Naive thymus-derived CD8-positive, alpha-beta T cell (primary cell): ENCODE results near the gene SGK1. TPM values are rescaled to one million over a fixed set of nuclear protein-coding genes. Genes with fewer than 3 reads are reported as not detected.

Source experiments
- ATAC-seq, 2 donors: fragments of 150-1000 bp; cut with Tn5 transposase in 1 of 2; sonication (Bioruptor Pico), chemical (Tn5 transposase) in 1 of 2; 1 replicate in 1 of 2; 2 replicates in 1 of 2; pipeline ENCODE4 v1.10.0; 2021; ENCODE audit warnings: mild to moderate bottlenecking in 2 of 2, moderate library complexity in 2 of 2
- POLR2A ChIA-PET: fragments of 350-600 bp; sonication (Branson Sonifier 250); formaldehyde crosslinking; loops from one replicate; lab custom pipeline; 2021; ENCODE audit warnings: antibody characterized with exemption; lab: Charles Lee
- DNase-seq, 10 donors: peaks; one replicate each; pipeline versions ENCODE4 v3.0.0 to v3.0.0-alpha.2; 2020 to 2022
- H3K27ac Mint-ChIP-seq, 10 donors: one replicate each; pipeline ENCODE4 v1.8.0; 2020 to 2022; ENCODE audit warnings: mild to moderate bottlenecking in 10 of 10, mixed read lengths in 10 of 10, moderate library complexity in 4 of 10, inconsistent platforms in 1 of 10
- H3K27me3 Mint-ChIP-seq, 5 donors: one replicate each; pipeline ENCODE4 v1.8.0; 2021 to 2022; ENCODE audit warnings: mixed read lengths in 5 of 5
- H3K36me3 Mint-ChIP-seq, 3 donors: one replicate each; pipeline ENCODE4 v1.8.0; 2020 to 2022; ENCODE audit warnings: mixed read lengths in 3 of 3, mild to moderate bottlenecking in 2 of 3, inconsistent platforms in 1 of 3
- H3K4me1 Mint-ChIP-seq, 4 donors: one replicate each; pipeline ENCODE4 v1.8.0; 2021 to 2022; ENCODE audit warnings: mixed read lengths in 4 of 4
- H3K4me3 Mint-ChIP-seq, 10 donors: one replicate each; pipeline ENCODE4 v1.8.0; 2020 to 2022; ENCODE audit warnings: mild to moderate bottlenecking in 10 of 10, mixed read lengths in 10 of 10, moderate library complexity in 6 of 10, inconsistent platforms in 1 of 10
- H3K9me3 Mint-ChIP-seq, 9 donors: one replicate each; pipeline ENCODE4 v1.8.0; 2020 to 2022; ENCODE audit warnings: mixed read lengths in 9 of 9, mild to moderate bottlenecking in 3 of 9, inconsistent platforms in 1 of 9, moderate library complexity in 1 of 9
- polyA plus RNA-seq, 3 donors: library from polyadenylated mRNA; unstranded; fragments of 300-500 nt; fragmentation: Illumina TruSeq; gene quantifications; one replicate each; pipeline ENCODE4 v1.2.3, GENCODE V29; 2021
- total RNA-seq, 8 experiments: library from RNA in 2 of 8; stranded (reverse) in 2 of 8; gene quantifications; one replicate each; pipeline ENCODE4 v1.2.3 and lab custom pipeline; 2021 to 2026

The SGK1 gene
- 10 to 100 TPM; 22.2 to 23.5 TPM for total RNA-seq
- polyA plus RNA-seq, result 1 to 10 TPM; 3.7 to 9.0 (median 6.0) TPM
- 30.3 to 654 (median 254) reads per million in 6 experiments for total RNA-seq (lab: John Stamatoyannopoulos, UW)

GRCh38 chr6:134317471-134318131 is at the start of gene SGK1:
SGK1 (minus strand) TSS chr6:134318112; CDS start chr6:134317460, 652 bp downstream.
- peak in 8 of 10 donors; percentile 1 to 46 (median 23) for DNase-seq
- H3K4me3 Mint-ChIP-seq, result peak within 1 kb of the TSS; percentile 86 to 96 (median 93)
- POLR2A ChIA-PET, result interaction anchor here (0.6 to 1.7 kb wide), 5 partner anchors 7 to 323 kb away, joined by 3 to 11 read pairs (median 3); no protein-coding TSS in a partner anchor
- H3K27me3 Mint-ChIP-seq, result peaks cover 0 to 26% (median 0%) of the 10 kb centered on the region in 5 donors
- ATAC-seq, result peak; percentile 82 to 87
- H3K27ac Mint-ChIP-seq, result peak within 1 kb of the TSS in 9 of 10 donors; percentile 55 to 92 (median 87)
- peaks cover 8 to 33% (median 25%) of the 10 kb centered on the region in 4 donors for H3K4me1 Mint-ChIP-seq
- H3K9me3 Mint-ChIP-seq, result peaks cover 0 to 2% (median 0%) of the 10 kb centered on the region in 9 donors
- no peaks in the 10 kb centered on the region for H3K36me3 Mint-ChIP-seq

GRCh38 chr6:134363323-134364039 is 45.6 kb upstream of the SGK1 start:
- peaks cover 0 to 6% (median 4%) of the 10 kb centered on the region in 4 donors for H3K4me1 Mint-ChIP-seq
- ATAC-seq (no peak), DNase-seq (no peak)
- H3K27me3 Mint-ChIP-seq, result no peaks in the 10 kb centered on the region
- POLR2A ChIA-PET, result interaction anchor here (0.8 kb wide), 1 partner anchor 10 kb away, joined by 3 read pairs; no protein-coding TSS in a partner anchor
- H3K36me3 Mint-ChIP-seq, result no peaks in the 10 kb centered on the region
- no peak overlapping the region for H3K27ac Mint-ChIP-seq
- H3K4me3 Mint-ChIP-seq, result no peak overlapping the region
- no peaks in the 10 kb centered on the region for H3K9me3 Mint-ChIP-seq

GRCh38 chr6:134361011-134361410 is 43.1 kb upstream of the SGK1 start:
- Mint-ChIP-seq H3K4me1 (peaks cover 0 to 6% (median 2%) of the 10 kb centered on the region in 4 donors), H3K27ac (no peak overlapping the region), H3K4me3 (no peak overlapping the region), H3K27me3 (no peaks in the 10 kb centered on the region), H3K36me3 (peaks cover 0 to 8% (median 3%) of the 10 kb centered on the region in 3 donors), H3K9me3 (peaks cover 0 to 13% (median 9%) of the 10 kb centered on the region in 9 donors)
- POLR2A ChIA-PET, result interaction anchor here (1.9 kb wide), 1 partner anchor 9 kb away, joined by 8 read pairs; no protein-coding TSS in a partner anchor
- ATAC-seq (no peak), DNase-seq (no peak)

- DNase-seq (no peak), ATAC-seq (no peak)
- POLR2A ChIA-PET, result no interaction called here
- Mint-ChIP-seq H3K27me3 (no peaks in the 10 kb centered on the region), H3K36me3 (peaks cover 0 to 15% (median 12%) of the 10 kb centered on the region in 3 donors), H3K4me3 (no peak overlapping the region), H3K4me1 (peaks cover 0 to 5% (median 0%) of the 10 kb centered on the region in 4 donors), H3K9me3 (peaks cover 0 to 25% (median 13%) of the 10 kb centered on the region in 9 donors), H3K27ac (no peak overlapping the region)
Observed at GRCh38 chr6:134359302-134359701, 41.4 kb upstream of the SGK1 start.

- no peak overlapping the region for H3K4me3 Mint-ChIP-seq
- H3K27me3 Mint-ChIP-seq, result no peaks in the 10 kb centered on the region
- ATAC-seq (no peak), DNase-seq (no peak)
- peaks cover 0 to 17% (median 12%) of the 10 kb centered on the region in 3 donors for H3K36me3 Mint-ChIP-seq
- H3K27ac Mint-ChIP-seq, result peak overlapping the region in 1 of 10 donors; percentile 15
- H3K9me3 Mint-ChIP-seq, result peaks cover 0 to 25% (median 13%) of the 10 kb centered on the region in 9 donors
- POLR2A ChIA-PET, result no interaction called here
- peaks cover 0 to 8% (median 4%) of the 10 kb centered on the region in 4 donors for H3K4me1 Mint-ChIP-seq
Observed at GRCh38 chr6:134358320-134358719, 40.4 kb upstream of the SGK1 start.

- ATAC-seq, result no peak
- Mint-ChIP-seq H3K27me3 (no peaks in the 10 kb centered on the region), H3K36me3 (peaks cover 0 to 17% (median 12%) of the 10 kb centered on the region in 3 donors), H3K27ac (no peak overlapping the region), H3K4me1 (peaks cover 8 to 20% (median 11%) of the 10 kb centered on the region in 4 donors), H3K4me3 (no peak overlapping the region), H3K9me3 (peaks cover 0 to 25% (median 13%) of the 10 kb centered on the region in 9 donors)
- no peak for DNase-seq
- POLR2A ChIA-PET, result no interaction called here
Observed at GRCh38 chr6:134357022-134357487, 39.1 kb upstream of the SGK1 start.

- POLR2A ChIA-PET, result no interaction called here
- H3K4me1 Mint-ChIP-seq, result peaks cover 11 to 27% (median 18%) of the 10 kb centered on the region in 4 donors
- peaks cover 0 to 17% (median 12%) of the 10 kb centered on the region in 3 donors for H3K36me3 Mint-ChIP-seq
- peaks cover 0 to 25% (median 13%) of the 10 kb centered on the region in 9 donors for H3K9me3 Mint-ChIP-seq
- no peak overlapping the region for H3K4me3 Mint-ChIP-seq
- no peak for DNase-seq
- H3K27me3 Mint-ChIP-seq, result no peaks in the 10 kb centered on the region
- peak overlapping the region in 1 of 10 donors; percentile 65 for H3K27ac Mint-ChIP-seq
- ATAC-seq, result no peak
Observed at GRCh38 chr6:134356405-134356804, 38.5 kb upstream of the SGK1 start.

GRCh38 chr6:134352786-134353480 is 35.0 kb upstream of the SGK1 start:
- peaks cover 0 to 17% (median 9%) of the 10 kb centered on the region in 3 donors for H3K36me3 Mint-ChIP-seq
- H3K4me1 Mint-ChIP-seq, result peaks cover 10 to 30% (median 21%) of the 10 kb centered on the region in 4 donors
- POLR2A ChIA-PET, result interaction anchor here (0.5 to 2.3 kb wide), 4 partner anchors 8 to 18 kb away, joined by 3 to 8 read pairs (median 4); no protein-coding TSS in a partner anchor
- H3K27me3 Mint-ChIP-seq, result no peaks in the 10 kb centered on the region
- DNase-seq (no peak), ATAC-seq (no peak)
- peak overlapping the region in 8 of 10 donors; percentile 32 to 98 (median 93) for H3K27ac Mint-ChIP-seq
- peak overlapping the region in 6 of 10 donors; percentile 9 to 90 (median 78) for H3K4me3 Mint-ChIP-seq
- peaks cover 0 to 25% (median 13%) of the 10 kb centered on the region in 9 donors for H3K9me3 Mint-ChIP-seq

GRCh38 chr6:134351615-134352474 is 33.9 kb upstream of the SGK1 start:
- Mint-ChIP-seq H3K27ac (peak overlapping the region; percentile 83 to 98 (median 96)), H3K4me1 (peaks cover 12 to 33% (median 21%) of the 10 kb centered on the region in 4 donors), H3K9me3 (peaks cover 0 to 22% (median 9%) of the 10 kb centered on the region in 9 donors), H3K4me3 (peak overlapping the region; percentile 69 to 90 (median 86)), H3K27me3 (no peaks in the 10 kb centered on the region), H3K36me3 (peaks cover 0 to 17% (median 9%) of the 10 kb centered on the region in 3 donors)
- DNase-seq (peak in 3 of 10 donors; percentile 24 to 41 (median 38)), ATAC-seq (peak; percentile 81 to 85)
- POLR2A ChIA-PET, result interaction anchor here (0.5 to 2.3 kb wide), 5 partner anchors 9 to 111 kb away, joined by 3 to 8 read pairs (median 4); no protein-coding TSS in a partner anchor

GRCh38 chr6:134347885-134348805 is 30.2 kb upstream of the SGK1 start:
- Mint-ChIP-seq H3K36me3 (no peaks in the 10 kb centered on the region), H3K27ac (peak overlapping the region in 2 of 10 donors; percentile 63 to 83), H3K4me3 (no peak overlapping the region), H3K4me1 (peaks cover 14 to 34% (median 29%) of the 10 kb centered on the region in 4 donors), H3K9me3 (no peaks in the 10 kb centered on the region), H3K27me3 (no peaks in the 10 kb centered on the region)
- no peak for DNase-seq
- ATAC-seq, result no peak
- POLR2A ChIA-PET, result interaction anchor here (0.6 kb wide), 2 partner anchors 32 to 136 kb away, joined by 3 to 6 read pairs; no protein-coding TSS in a partner anchor
